Left hindlimb (tissue), 1 donor: ENCODE data around the gene ARMH4.

Source experiments
- DNase-seq: peaks from one replicate; pipeline ENCODE4 v3.0.0-alpha.2; 2018

ARMH4 gene

GRCh38 chr14:58026967-58027366 lies 125.0 kb downstream of the ARMH4 start:
- no peak for DNase-seq

GRCh38 chr14:58026219-58026618 lies 125.8 kb downstream of the ARMH4 start:
- no peak for DNase-seq

GRCh38 chr14:58014778-58015177 lies 137.2 kb downstream of the ARMH4 start:
- DNase-seq, result no peak

DNA sequence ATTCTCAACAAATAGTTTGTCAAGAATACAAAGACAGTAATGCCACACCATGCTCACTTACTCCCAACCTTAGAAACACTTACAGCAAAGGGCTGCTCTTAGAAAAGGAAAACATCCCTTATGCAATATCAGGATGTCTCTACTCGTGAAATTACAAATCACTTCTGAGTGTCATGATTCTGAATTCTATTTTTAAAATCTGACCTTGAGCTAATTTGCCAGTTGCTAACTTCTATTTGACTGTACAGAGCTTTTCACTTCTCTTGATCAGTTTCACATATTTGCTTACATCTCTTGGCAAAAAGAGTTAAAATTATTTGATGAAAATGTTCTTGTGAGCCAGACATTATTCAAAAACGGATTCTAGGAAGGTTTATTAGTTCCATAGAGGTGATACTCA lies 149.4 kb downstream of the ARMH4 start:
- DNase-seq, result no peak

DNA sequence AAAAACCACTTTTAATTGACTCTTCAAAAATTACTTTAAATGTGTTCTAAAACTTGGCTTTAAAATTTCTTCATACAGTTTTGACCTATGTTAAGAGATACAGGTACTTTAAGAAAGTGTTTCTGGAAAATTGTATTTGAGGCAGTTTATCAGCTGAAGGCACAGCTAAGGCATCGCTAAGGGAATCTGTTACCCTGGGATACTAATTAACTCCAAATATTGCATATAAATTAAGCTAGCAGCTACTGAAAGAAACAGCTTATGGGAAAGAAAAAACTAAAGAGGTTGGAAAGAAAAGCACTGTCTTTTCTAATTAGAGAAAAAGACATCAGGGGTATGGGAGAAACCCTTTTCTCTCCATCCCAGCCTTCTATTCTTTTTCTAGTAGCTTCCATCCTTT lies 152.0 kb downstream of the ARMH4 start:
- DNase-seq, result no peak

DNA sequence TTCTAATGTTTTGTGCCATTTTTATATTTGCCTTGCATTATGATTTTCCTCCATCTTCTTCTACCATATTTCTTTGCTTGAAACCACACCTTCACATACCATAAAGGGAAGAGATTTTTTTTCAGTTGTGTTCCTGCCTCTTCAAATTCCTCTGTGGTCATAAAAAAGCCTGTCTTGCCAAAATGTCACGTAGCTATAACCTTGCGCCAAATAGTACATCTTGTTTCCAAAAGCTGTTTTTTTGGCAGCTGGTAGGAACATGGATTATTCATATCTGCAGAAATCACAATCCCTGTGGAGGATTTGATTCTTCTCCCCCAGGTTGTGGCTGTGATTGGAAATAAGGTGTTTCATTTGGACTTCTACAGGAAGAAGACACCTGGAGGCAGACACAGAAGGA lies 152.5 kb downstream of the ARMH4 start:
- DNase-seq, result no peak

- DNase-seq, result no peak
Observed at GRCh38 chr14:57998766-57999165, 153.2 kb downstream of the ARMH4 start.

GRCh38 chr14:57991353-57991752 lies 160.7 kb downstream of the ARMH4 start:
- DNase-seq, result no peak

DNA sequence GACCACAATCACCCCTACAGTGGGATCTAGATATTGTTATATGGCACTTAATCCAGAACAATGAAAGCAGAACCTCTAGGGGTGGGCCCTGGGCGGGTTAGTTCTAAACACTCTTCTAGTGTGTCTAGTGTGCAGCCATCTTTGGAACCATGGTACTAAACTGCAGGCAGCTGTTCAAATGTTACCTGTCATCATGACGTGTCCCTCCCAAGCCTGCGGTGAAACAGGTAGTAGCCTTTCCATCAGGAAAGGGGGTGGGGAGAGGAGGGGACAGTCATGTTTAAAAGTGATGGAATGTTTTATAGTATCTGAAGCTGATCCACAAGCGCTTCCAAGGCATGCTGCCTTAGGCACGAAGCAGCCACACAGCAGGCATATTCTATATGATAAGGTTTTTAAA lies 163.6 kb downstream of the ARMH4 start:
- no peak for DNase-seq

DNA sequence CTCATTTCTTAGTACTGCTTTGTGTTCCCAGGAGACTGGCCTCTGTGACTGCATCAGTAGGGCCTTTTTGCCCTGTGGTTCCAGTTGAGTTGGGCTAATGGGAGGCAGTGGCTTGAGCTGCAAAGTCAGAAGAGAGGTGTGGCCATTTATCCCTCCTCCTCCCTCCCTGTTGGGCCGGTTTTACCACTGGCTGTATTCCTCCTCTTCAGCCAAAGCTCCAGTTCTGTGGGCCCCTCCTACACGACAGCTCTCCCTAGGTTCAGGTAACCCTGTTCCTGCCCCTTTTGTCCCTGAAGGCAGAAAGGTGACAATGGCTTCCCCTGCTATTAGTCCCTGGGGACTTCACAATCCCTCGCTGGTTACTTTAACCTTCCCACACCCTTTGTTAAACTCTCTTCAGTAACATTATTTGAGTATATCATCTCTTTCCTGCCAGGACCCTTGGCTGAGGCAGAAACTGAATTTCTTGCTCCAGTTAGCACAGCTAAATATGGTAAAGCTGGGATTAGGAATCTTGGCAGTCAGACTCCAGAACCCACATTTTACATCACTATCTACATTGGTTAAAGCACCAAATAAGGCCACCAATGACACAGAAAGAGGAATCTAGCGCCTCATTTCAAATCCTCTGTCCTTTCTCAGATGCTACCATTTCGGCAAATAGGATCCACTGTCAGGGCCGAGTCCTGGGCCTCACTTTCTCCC lies 164.3 kb downstream of the ARMH4 start:
- no peak for DNase-seq

GRCh38 chr14:57987051-57987450 lies 165.0 kb downstream of the ARMH4 start:
- DNase-seq, result no peak

- no peak for DNase-seq
Observed at GRCh38 chr14:57982804-57983634, 169.0 kb downstream of the ARMH4 start.

DNA sequence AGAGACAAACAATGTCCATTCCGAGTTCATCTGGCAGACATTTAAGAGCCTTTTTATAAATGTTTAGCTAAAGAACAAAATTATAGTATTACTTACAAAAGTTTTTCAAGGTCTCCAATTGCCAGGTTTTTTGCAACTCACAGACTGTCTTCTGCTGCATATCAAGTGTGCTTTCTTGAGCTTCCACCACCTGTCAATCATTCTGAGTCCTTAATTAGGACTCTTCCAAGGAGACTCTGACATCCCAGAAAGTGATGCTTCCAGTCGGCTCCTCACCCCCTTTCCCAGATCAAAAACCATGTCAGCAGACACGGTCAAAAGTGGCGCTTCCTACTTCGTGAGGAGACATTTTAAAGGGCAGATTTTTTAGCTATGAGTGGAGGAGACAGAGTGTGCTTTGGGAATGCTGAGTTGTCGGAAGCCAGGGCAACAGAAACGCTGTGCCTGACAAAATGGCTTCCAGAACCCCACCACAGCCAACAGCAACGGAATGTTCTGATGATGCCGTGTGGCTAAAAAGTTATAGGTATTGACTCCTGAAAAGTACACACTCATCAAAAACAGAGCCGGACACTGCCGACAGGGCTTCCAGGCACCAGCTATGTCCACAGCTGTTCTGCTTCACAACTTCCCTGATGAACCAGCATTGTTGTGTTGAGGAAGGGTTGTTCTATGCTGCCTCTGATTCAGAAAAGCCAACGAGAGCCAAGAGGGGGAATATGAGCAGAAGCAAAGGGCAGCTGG lies 170.0 kb downstream of the ARMH4 start:
- DNase-seq, result no peak

DNA sequence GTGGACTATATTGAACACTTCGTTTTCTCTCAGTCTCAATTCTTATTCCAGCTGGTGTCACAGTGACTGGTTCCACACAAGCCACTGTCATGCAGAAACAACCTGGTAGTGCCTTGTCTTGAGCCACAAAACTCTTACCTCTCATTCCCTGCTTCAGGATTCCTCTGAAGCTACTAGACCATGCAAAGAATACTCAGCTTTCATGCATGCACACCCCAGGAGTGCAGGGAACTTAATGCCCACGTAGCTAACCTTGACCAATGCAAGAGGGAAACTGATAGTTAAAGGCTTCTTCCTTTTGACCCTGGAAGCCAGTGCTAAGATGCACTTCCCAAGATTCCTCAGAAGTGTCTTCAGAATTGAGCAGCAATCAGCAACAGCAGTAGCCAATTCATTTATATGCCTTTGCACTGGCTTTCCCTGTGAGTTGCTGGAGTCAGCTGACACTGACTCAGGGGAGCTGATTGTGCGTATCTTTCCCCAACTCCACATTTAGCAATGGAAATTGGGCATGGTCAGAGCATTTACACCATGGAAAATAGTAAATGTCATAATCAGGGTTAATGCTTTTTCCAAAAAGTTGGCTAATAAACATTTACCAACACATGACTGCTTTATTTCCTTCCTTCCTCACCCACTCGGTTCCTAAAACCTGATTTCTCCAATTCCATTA lies 172.5 kb downstream of the ARMH4 start:
- no peak for DNase-seq

GRCh38 chr14:57976701-57977100 lies 175.3 kb downstream of the ARMH4 start:
- DNase-seq, result no peak

- DNase-seq, result no peak
Observed at GRCh38 chr14:57974896-57975295, 177.1 kb downstream of the ARMH4 start.

GRCh38 chr14:57970594-57970993 lies 181.4 kb downstream of the ARMH4 start:
- DNase-seq, result no peak

GRCh38 chr14:57970175-57970574 lies 181.8 kb downstream of the ARMH4 start:
- DNase-seq, result no peak

DNA sequence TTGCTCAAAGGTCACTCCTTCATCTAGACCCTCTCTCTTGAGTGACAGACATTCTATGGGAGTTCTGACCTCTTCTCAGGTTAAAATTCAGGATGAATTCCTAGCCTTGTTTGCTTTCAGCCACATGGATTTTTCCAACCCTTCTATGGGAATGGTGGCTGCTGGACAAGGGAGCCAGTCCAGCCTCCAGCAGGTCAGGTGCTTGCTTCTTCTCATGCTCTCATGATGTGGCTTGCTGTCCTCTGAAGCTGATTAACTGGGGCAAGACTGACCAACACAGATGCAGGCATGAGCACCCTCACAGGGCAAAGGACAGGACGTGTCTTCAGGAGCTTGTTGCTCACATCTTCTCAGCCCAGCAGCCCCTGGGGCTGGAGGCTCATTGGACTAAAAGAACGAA lies 188.9 kb downstream of the ARMH4 start:
- DNase-seq, result no peak

DNA sequence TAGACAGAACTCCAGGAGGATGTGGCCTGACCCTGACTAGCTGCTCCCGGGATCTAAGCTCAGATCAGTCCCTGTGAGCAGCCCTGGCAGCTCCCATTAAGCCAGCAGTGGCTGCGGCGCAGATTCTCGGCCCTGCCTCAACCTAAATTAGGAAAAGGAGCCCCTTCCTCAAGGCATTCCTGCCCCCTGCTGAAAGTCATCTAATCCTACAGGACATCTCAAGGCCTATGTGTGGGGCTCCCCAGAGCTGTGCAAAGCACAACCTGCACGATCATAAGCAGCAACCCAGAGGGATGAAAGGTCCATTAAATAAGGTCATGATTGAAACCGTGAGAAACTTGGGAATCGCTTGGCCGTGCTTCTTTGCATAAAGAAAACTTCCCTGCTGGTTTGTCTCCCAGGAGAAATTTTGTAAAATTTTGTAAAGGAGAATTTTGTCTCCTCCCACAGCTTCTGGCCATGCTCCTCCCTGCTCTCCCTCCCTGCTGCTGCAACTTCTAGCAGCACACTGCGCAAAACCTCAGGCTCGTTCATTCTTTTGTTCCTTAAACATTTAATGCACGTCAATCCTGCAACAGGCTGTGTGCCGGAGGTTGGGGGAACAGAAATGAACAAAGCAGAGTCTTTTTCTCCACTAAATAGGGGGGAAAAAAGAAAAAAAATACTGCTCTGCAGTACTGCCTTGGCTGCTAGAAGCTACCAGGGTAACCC lies 189.5 kb downstream of the ARMH4 start:
- DNase-seq, result peak; percentile 62

- no peak for DNase-seq
Observed at GRCh38 chr14:57961786-57962060, 190.3 kb downstream of the ARMH4 start.

- no peak for DNase-seq
Observed at GRCh38 chr14:57960946-57961785, 190.8 kb downstream of the ARMH4 start.
